Activated CD4-positive, alpha-beta T cell treated with anti-CD3 and anti-CD28 coated beads, Interleukin-2, amount 50 U/mL, for 24 hours (primary cell): ENCODE results near the gene RAB30.
"Not testable (repeated sequence)": the region's sequence is repeated elsewhere in the genome, so short reads cannot be mapped to it uniquely, and the experiment has no call there.

Experiments used
- DNase-seq, 2 donors: peaks; one replicate each; pipeline ENCODE4 v3.0.0-alpha.2; 2020; ENCODE audit warnings: low read depth in 1 of 2, low spot score in 1 of 2

Gene RAB30

GRCh38 chr11:82988936-82989627 is 82.6 kb downstream of the RAB30 start:
- DNase-seq: no peak

- no peak for DNase-seq
Observed at GRCh38 chr11:82987997-82988396, 83.7 kb downstream of the RAB30 start.

- no peak for DNase-seq
Observed at GRCh38 chr11:82986446-82986845, 85.3 kb downstream of the RAB30 start.

GRCh38 chr11:82981852-82982251 is 89.8 kb downstream of the RAB30 start:
- no peak for DNase-seq

GRCh38 chr11:82980947-82981346 is 90.8 kb downstream of the RAB30 start:
- DNase-seq: no peak

- no peak for DNase-seq
Observed at GRCh38 chr11:82980292-82980691, 91.4 kb downstream of the RAB30 start.

- DNase-seq: no peak
Observed at GRCh38 chr11:82979824-82980223, 91.9 kb downstream of the RAB30 start.

- DNase-seq: no peak
Observed at GRCh38 chr11:82978422-82979099, 93.1 kb downstream of the RAB30 start.

- no peak for DNase-seq
Observed at GRCh38 chr11:82976786-82977185, 94.9 kb downstream of the RAB30 start.

GRCh38 chr11:82975882-82976281 is 95.8 kb downstream of the RAB30 start:
- no peak for DNase-seq

- no peak for DNase-seq
Observed at GRCh38 chr11:82974851-82975250, 96.8 kb downstream of the RAB30 start.

- no peak for DNase-seq
Observed at GRCh38 chr11:82974135-82974534, 97.6 kb downstream of the RAB30 start.

- no peak for DNase-seq
Observed at GRCh38 chr11:82972103-82972502, 99.6 kb downstream of the RAB30 start.

- DNase-seq: not testable (repeated sequence)
Observed at GRCh38 chr11:82971519-82971946, 100.2 kb downstream of the RAB30 start.

- not testable (repeated sequence) for DNase-seq
Observed at GRCh38 chr11:82970507-82971083, 101.1 kb downstream of the RAB30 start.

- no peak for DNase-seq
Observed at GRCh38 chr11:82969811-82970210, 101.9 kb downstream of the RAB30 start.

GRCh38 chr11:82967381-82967780 is 104.3 kb downstream of the RAB30 start:
- no peak for DNase-seq

- not testable (repeated sequence) for DNase-seq
Observed at GRCh38 chr11:82962021-82962420, 109.7 kb downstream of the RAB30 start.

GRCh38 chr11:82960779-82961143 is 110.9 kb downstream of the RAB30 start:
- no peak for DNase-seq

GRCh38 chr11:82959987-82960778 is 111.5 kb downstream of the RAB30 start:
- DNase-seq: peak in 1 of 2 donors; percentile 45

- DNase-seq: not testable (repeated sequence)
Observed at GRCh38 chr11:82955736-82956453, 115.8 kb downstream of the RAB30 start.
